WERI-Rb-1 (cell line): Measurements from ENCODE around the gene GTF2B.
"Not testable (repeated sequence)": the region's sequence is repeated elsewhere in the genome, so short reads cannot be mapped to it uniquely, and the experiment has no call there.

ENCODE experiments used
- DNase-seq: peaks from one replicate; pipeline ENCODE4 v3.0.0-alpha.2; 2020
- H3K27ac ChIP-seq: fragments of 250-450 bp; sonication (Bioruptor Pico); 2 replicates; pipeline ENCODE4 v1.5.1; 2020; ENCODE audit warnings: mild to moderate bottlenecking, moderate library complexity
- H3K27me3 ChIP-seq: fragments of 250-450 bp; sonication (Bioruptor Pico); 2 replicates; pipeline ENCODE4 v1.5.1; 2021; ENCODE audit warnings: mild to moderate bottlenecking, low read depth, moderate library complexity; ENCODE audit not compliant: insufficient read depth, severe bottlenecking
- H3K36me3 ChIP-seq: fragments of 250-450 bp; sonication (Bioruptor Pico); 2 replicates; pipeline ENCODE4 v1.5.1; 2020; ENCODE audit warnings: mild to moderate bottlenecking, moderate library complexity
- H3K4me3 ChIP-seq: 2 replicates; pipeline ENCODE4 v1.5.1; 2011; ENCODE audit warnings: low read depth, mild to moderate bottlenecking, control low read depth, low read length
- H3K9me3 ChIP-seq: fragments of 250-450 bp; sonication (Bioruptor Pico); 2 replicates; pipeline ENCODE4 v1.5.1; 2021; ENCODE audit warnings: mild to moderate bottlenecking, moderate library complexity; ENCODE audit not compliant: severe bottlenecking
- CTCF ChIP-seq: IDR thresholded peaks from 2 replicates; pipeline ENCODE4 v1.5.1; 2011; ENCODE audit warnings: low read depth, mild to moderate bottlenecking, control low read depth, inconsistent platforms, low read length

GTF2B gene

GRCh38 chr1:88890791-88891317 lies 513 bp downstream of the GTF2B start:
- TF ChIP-seq CTCF = no peak
- H3K27ac ChIP-seq = peak overlapping the region; percentile 90
- H3K9me3 ChIP-seq = no peaks in the 10 kb centered on the region
- H3K36me3 ChIP-seq = peaks cover 25% of the 10 kb centered on the region
- DNase-seq = no peak
- no peaks in the 10 kb centered on the region for H3K27me3 ChIP-seq
- peak overlapping the region; percentile 97 for H3K4me3 ChIP-seq

GRCh38 chr1:88890131-88890530 lies 1.2 kb downstream of the GTF2B start:
- H3K9me3 ChIP-seq = no peaks in the 10 kb centered on the region
- DNase-seq = no peak
- peaks cover 32% of the 10 kb centered on the region for H3K36me3 ChIP-seq
- TF ChIP-seq CTCF = no peak
- peak overlapping the region; percentile 97 for H3K4me3 ChIP-seq
- H3K27ac ChIP-seq = no peak overlapping the region
- H3K27me3 ChIP-seq = no peaks in the 10 kb centered on the region

DNA sequence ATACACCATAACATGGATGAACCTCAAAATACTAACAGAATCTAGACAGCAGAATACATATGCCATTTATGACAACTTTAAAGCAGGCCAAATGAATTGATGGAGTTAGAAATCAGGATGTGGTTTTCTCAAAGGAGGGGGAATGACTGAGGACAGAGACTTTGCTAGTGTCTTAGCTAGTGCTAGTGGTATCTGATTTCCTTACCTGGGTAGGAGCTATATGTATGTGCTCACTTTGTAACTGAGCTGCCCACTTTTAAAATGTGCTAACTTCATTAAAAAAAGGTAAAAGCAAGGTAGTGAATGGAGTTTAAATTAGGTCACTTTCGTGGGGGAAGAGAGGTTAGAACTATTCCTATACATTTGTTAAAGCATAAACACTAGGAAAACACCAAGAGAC lies 2.6 kb downstream of the GTF2B start:
- DNase-seq = no peak
- Histone ChIP-seq H3K27ac (no peak overlapping the region), H3K9me3 (no peaks in the 10 kb centered on the region), H3K27me3 (no peaks in the 10 kb centered on the region), H3K36me3 (peaks cover 43% of the 10 kb centered on the region), H3K4me3 (no peak overlapping the region)
- TF ChIP-seq CTCF = no peak

DNA sequence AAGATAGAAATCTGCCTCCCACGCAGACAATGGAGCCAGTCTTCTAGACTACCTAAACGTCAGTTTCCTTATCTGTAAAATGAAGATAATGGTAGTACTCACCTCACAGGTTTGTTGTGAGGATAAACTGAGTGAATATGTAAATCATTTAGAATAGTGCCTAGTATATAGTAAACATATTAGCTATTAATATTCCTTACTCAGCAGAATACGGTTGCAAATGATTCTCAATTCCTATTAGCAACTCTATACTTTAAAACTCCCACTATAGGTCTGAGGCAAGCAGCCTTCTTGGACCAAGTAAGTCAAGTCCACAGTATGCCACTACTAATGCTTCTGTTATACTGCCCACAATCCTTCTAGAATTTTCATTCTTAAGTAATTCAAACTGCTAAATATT lies 5.4 kb downstream of the GTF2B start:
- Histone ChIP-seq H3K36me3 (peaks cover 54% of the 10 kb centered on the region), H3K9me3 (no peaks in the 10 kb centered on the region), H3K27ac (no peak overlapping the region), H3K27me3 (no peaks in the 10 kb centered on the region), H3K4me3 (no peak overlapping the region)
- DNase-seq = no peak
- no peak for TF ChIP-seq CTCF

- Histone ChIP-seq H3K36me3 (peaks cover 43% of the 10 kb centered on the region), H3K9me3 (no peaks in the 10 kb centered on the region), H3K27me3 (no peaks in the 10 kb centered on the region), H3K27ac (no peak overlapping the region), H3K4me3 (no peak overlapping the region)
- no peak for DNase-seq
- TF ChIP-seq CTCF = no peak
Measured at GRCh38 chr1:88883156-88883555, 8.2 kb downstream of the GTF2B start.

DNA sequence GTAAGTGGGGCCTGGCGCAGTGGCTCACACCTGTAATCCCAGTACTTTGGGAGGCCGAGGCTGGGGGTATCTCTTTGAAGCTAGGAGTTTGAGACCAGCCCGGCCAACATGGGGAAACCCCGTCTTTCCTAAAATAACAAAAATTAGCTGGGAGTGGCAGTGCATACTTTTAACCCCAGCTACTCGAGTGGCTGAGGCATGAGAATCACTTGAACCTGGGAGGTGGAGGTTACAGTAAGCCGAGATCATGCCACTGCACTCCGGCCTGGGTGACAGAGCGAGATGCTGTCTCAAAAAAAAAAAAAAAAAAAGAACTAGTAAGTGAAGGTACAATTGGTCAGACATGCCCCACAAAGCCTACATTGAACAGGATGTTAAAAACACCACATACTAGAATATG lies 10.7 kb downstream of the GTF2B start:
- peaks cover 39% of the 10 kb centered on the region for H3K36me3 ChIP-seq
- DNase-seq, H3K4me3 ChIP-seq: not testable (repeated sequence)

More for the DNA sequence above, 10.7 kb downstream of the GTF2B start:
- H3K9me3 ChIP-seq, H3K27ac ChIP-seq, H3K27me3 ChIP-seq: not testable (repeated sequence)
